ENCODE results near the gene KCNK7. TPM values are rescaled to one million over a fixed set of nuclear protein-coding genes. Genes with fewer than 3 reads are reported as not detected.

KCNK7 gene
- total and polyA plus RNA-seq, 8 donors = 0.21 to 2.0 (median 0.48) TPM; not detected in 1

- H3K4me1 ChIP-seq = peaks cover 20 to 59% of the 10 kb centered on the region in 2 donors
- no peak overlapping the region for H3K4me3 ChIP-seq
- peaks cover 0 to 31% of the 10 kb centered on the region in 2 donors for H3K27me3 ChIP-seq
- DNase-seq (no peak), ATAC-seq (no peak)
- no peaks in the 10 kb centered on the region for H3K36me3 ChIP-seq
- H3K9me3 ChIP-seq = no peaks in the 10 kb centered on the region
- H3K27ac ChIP-seq = no peak overlapping the region
- TF ChIP-seq, protein P1, sequence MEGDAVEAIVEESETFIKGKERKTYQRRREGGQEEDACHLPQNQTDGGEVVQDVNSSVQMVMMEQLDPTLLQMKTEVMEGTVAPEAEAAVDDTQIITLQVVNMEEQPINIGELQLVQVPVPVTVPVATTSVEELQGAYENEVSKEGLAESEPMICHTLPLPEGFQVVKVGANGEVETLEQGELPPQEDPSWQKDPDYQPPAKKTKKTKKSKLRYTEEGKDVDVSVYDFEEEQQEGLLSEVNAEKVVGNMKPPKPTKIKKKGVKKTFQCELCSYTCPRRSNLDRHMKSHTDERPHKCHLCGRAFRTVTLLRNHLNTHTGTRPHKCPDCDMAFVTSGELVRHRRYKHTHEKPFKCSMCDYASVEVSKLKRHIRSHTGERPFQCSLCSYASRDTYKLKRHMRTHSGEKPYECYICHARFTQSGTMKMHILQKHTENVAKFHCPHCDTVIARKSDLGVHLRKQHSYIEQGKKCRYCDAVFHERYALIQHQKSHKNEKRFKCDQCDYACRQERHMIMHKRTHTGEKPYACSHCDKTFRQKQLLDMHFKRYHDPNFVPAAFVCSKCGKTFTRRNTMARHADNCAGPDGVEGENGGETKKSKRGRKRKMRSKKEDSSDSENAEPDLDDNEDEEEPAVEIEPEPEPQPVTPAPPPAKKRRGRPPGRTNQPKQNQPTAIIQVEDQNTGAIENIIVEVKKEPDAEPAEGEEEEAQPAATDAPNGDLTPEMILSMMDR (IDR thresholded peaks at IDR 0.05) = no peak
- intact Hi-C loops (cut with DNase I) = no loop called here
Observed at GRCh38 chr11:65562020-65562419, 33.6 kb downstream of the KCNK7 start.

DNA sequence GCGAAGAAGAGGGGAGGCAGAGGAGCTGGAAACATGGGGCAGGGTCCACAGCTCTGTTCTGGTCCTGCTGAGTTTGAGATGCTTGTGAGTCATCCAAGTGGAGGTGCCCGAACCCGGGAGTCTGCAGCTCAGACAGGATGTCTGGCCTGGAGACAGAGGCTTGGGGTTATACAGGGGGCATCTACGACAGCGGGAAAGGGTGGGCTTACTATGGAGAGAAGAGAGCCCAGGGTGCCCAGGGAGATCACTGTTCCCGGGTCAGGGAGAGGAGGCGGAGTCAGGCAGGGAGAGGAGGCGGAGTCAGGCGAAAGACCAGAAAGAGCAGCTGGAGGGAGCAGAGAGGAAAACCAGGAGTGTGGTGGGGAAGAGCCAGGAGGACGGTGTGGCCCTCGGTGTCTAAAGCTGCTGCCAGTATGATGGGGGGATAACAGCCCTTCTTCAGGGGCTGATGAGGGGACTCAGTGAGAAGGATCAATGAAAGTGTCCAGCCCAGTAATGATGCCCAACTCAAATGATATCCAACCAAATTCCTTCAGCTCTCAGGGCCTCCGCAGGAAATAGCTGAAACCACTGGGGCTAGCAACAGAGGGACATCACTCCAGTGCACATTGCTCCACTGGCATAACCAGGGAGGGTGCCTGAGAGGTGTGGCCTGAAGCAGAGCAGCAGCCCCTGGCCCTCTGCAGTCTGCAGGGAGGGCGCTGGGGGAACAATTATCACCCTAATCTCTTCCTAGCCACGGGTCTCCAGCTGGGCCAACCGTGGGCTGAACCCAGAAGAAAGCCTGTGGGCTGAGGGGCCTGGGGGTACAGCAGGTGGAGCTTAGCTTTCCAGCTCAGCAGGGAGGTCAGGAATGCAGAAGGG lies 34.8 kb downstream of the KCNK7 start:
- no peaks in the 10 kb centered on the region for H3K9me3 ChIP-seq
- TF ChIP-seq, protein P1 (IDR thresholded peaks at IDR 0.05) = no peak
- peak; percentile 3 for ATAC-seq
- no peaks in the 10 kb centered on the region for H3K36me3 ChIP-seq
- no peak overlapping the region for H3K4me3 ChIP-seq
- peaks cover 22 to 64% of the 10 kb centered on the region in 2 donors for H3K4me1 ChIP-seq
- peak in 1 of 4 donors; percentile 67 for DNase-seq
- intact Hi-C loops (cut with DNase I) = no loop called here
- peaks cover 0 to 31% of the 10 kb centered on the region in 2 donors for H3K27me3 ChIP-seq
- H3K27ac ChIP-seq = peak overlapping the region in 1 of 2 donors; percentile 90

DNA sequence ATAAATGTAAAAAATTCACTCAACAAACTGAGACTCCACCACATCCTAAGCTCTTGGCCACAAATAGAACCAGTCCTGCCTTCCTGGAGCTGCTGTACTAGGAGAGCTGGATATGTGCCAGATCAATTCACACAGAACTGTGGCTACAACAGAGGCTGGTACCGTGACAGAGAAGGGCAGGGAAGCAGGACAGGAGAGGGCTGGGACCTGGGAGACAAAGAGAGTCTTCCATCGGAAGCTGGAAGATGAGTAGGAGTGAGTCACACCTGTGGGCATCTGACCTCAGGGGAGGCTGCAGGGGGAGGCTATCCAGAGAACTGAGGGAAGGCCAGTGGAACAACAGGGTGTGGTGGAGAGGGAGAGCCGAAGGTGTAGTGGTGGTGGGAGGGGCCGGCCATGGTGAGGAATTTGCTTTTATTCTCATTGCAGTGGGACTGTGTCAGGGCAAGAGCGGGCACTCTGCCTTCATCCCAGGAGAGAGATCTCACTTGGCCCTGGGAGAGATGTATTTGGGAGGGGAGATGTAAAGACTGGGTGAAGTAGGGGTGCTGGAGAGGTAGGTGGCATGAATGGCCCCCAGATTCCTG lies 35.6 kb downstream of the KCNK7 start:
- Histone ChIP-seq H3K4me1 (peaks cover 29 to 64% of the 10 kb centered on the region in 2 donors), H3K9me3 (no peaks in the 10 kb centered on the region), H3K36me3 (no peaks in the 10 kb centered on the region), H3K27ac (peak overlapping the region; percentile 13 to 90), H3K4me3 (no peak overlapping the region), H3K27me3 (peaks cover 0 to 31% of the 10 kb centered on the region in 2 donors)
- intact Hi-C loops (cut with DNase I) = no loop called here
- DNase-seq (no peak), ATAC-seq (peak; percentile 3)
- TF ChIP-seq, protein P1 (IDR thresholded peaks at IDR 0.05) = no peak

DNA sequence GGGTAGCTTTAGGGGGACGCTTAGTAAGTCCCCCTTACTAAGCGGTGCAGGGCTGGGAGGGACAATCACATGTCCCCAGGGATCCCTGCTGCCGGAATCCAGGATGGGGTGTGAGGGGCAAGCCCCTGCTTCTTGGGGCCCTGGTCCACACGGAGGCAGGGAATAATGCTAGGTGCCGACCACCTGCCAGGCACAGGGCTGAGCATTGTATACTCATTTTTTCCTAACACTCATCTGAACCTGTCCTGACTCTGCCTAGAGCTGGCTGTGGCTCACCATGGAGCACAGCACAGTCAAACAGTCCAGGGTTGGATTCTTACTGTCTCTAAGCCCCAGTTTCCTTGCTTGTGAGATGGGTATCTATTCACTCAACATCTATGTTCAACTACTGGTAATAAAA lies 36.1 kb downstream of the KCNK7 start:
- H3K36me3 ChIP-seq = no peaks in the 10 kb centered on the region
- no peak overlapping the region for H3K4me3 ChIP-seq
- peaks cover 31 to 63% of the 10 kb centered on the region in 2 donors for H3K4me1 ChIP-seq
- intact Hi-C loops (cut with DNase I) = no loop called here
- peak overlapping the region in 1 of 2 donors; percentile 90 for H3K27ac ChIP-seq
- peaks cover 0 to 31% of the 10 kb centered on the region in 2 donors for H3K27me3 ChIP-seq
- ATAC-seq (no peak), DNase-seq (no peak)
- TF ChIP-seq, protein P1 (IDR thresholded peaks at IDR 0.05) = no peak
- no peaks in the 10 kb centered on the region for H3K9me3 ChIP-seq

DNA sequence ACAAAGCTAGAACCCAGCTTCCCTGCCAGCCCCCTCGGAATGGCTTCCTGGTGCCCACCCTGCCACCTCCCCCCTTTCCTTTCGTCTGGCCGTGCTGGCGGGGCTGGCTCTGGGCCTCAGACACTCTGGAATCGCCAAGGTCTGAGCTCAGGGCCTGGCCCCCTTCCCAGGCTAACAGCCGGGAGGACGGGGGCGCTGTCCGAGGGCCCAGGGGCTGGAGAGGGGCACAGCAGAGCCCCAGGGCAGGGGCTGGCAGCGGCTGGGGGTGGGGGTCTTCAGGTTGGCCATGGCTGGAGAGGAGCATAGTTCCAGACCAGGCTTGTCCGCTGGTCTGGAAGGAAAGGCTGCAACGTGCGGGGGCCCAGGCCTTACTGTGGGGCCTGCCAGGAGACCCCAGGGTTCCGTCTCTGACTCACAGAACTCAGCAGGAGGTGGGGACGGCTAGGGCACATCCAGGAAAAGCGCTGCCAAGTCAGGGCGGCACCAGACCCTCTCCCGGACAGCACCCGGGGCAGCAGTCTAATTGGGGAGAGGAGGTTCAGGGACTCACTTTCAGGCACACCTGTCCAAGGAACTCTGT lies 36.6 kb downstream of the KCNK7 start:
- H3K4me1 ChIP-seq = peaks cover 31 to 68% of the 10 kb centered on the region in 2 donors
- DNase-seq = peak in 1 of 4 donors; percentile 84
- peaks cover 0 to 31% of the 10 kb centered on the region in 2 donors for H3K27me3 ChIP-seq
- intact Hi-C loops (cut with DNase I) = no loop called here
- TF ChIP-seq, protein P1 (IDR thresholded peaks at IDR 0.05) = no peak
- no peaks in the 10 kb centered on the region for H3K36me3 ChIP-seq
- ATAC-seq = peak; percentile 11
- no peaks in the 10 kb centered on the region for H3K9me3 ChIP-seq
- peak overlapping the region in 1 of 2 donors; percentile 49 for H3K4me3 ChIP-seq
- peak overlapping the region; percentile 78 to 90 for H3K27ac ChIP-seq

Data from left lung (tissue), 10 donors.